Measurements from ENCODE around the gene GET4. TPM values are rescaled to one million over a fixed set of nuclear protein-coding genes. Genes with fewer than 3 reads are reported as not detected.

The GET4 gene
- total RNA-seq, 4 donors from 2014 or later, result 29.8 to 50.2 (median 38.3) TPM

- TF ChIP-seq CTCF (IDR thresholded peaks at IDR 0.05) (no peak), EP300 (IDR thresholded peaks at IDR 0.05) (no peak), POLR2A (IDR thresholded peaks at IDR 0.05) (no peak)
- Histone ChIP-seq H3K4me1 (peaks cover 0 to 52% (median 27%) of the 10 kb centered on the region in 4 donors), H3K9me3 (no peaks in the 10 kb centered on the region), H3K4me3 (no peak overlapping the region), H3K27ac (peak overlapping the region in 1 of 4 donors; percentile 41), H3K36me3 (peaks cover 0 to 12% (median 0%) of the 10 kb centered on the region in 3 donors), H3K27me3 (peaks cover 0 to 6% of the 10 kb centered on the region in 2 donors)
- peak in 1 of 2 donors; percentile 7 for DNase-seq (ENCODE audit: low spot score in 2 of 2)
- 82 to 85% methylated on average over 13 to 15 of the region's 21 CpGs for WGBS, 2 donors
Observed at GRCh38 chr7:918441-919113, 42.2 kb downstream of the GET4 start.

GRCh38 chr7:919114-919442, 42.7 kb downstream of the GET4 start:
- Histone ChIP-seq H3K36me3 (peaks cover 0 to 12% (median 0%) of the 10 kb centered on the region in 3 donors), H3K4me1 (peaks cover 0 to 52% (median 27%) of the 10 kb centered on the region in 4 donors), H3K9me3 (no peaks in the 10 kb centered on the region), H3K27ac (peak overlapping the region in 1 of 4 donors; percentile 41), H3K27me3 (peaks cover 0 to 6% of the 10 kb centered on the region in 2 donors), H3K4me3 (no peak overlapping the region)
- no peak for TF ChIP-seq CTCF (IDR thresholded peaks at IDR 0.05)
- DNase-seq (ENCODE audit: low spot score in 2 of 2), result peak in 1 of 2 donors; percentile 6
- 81% methylated on average over 9 to 10 of the region's 13 CpGs for WGBS, 2 donors

- Histone ChIP-seq H3K36me3 (peaks cover 0 to 12% (median 0%) of the 10 kb centered on the region in 3 donors), H3K4me3 (no peak overlapping the region), H3K27ac (peak overlapping the region in 2 of 4 donors; percentile 41 to 85), H3K27me3 (peaks cover 0 to 6% of the 10 kb centered on the region in 2 donors), H3K9me3 (no peaks in the 10 kb centered on the region), H3K4me1 (peaks cover 0 to 52% (median 28%) of the 10 kb centered on the region in 4 donors)
- no peak for TF ChIP-seq POLR2A (IDR thresholded peaks at IDR 0.05)
- TF ChIP-seq CTCF (IDR thresholded peaks at IDR 0.05), result no peak
- TF ChIP-seq EP300 (IDR thresholded peaks at IDR 0.05), result no peak
- peak in 1 of 2 donors; percentile 8 for DNase-seq (ENCODE audit: low spot score in 2 of 2)
- 73 to 75% methylated on average over 26 of the region's 26 CpGs for WGBS, 2 donors
Observed at GRCh38 chr7:919924-920341, 43.6 kb downstream of the GET4 start.

- peaks cover 0 to 6% of the 10 kb centered on the region in 2 donors for H3K27me3 ChIP-seq
- H3K4me1 ChIP-seq, result peaks cover 0 to 52% (median 32%) of the 10 kb centered on the region in 4 donors
- H3K36me3 ChIP-seq, result peaks cover 0 to 12% (median 0%) of the 10 kb centered on the region in 3 donors
- no peaks in the 10 kb centered on the region for H3K9me3 ChIP-seq
- peak in 1 of 2 donors; percentile 11 for DNase-seq (ENCODE audit: low spot score in 2 of 2)
- no peak overlapping the region for H3K4me3 ChIP-seq
- TF ChIP-seq POLR2A (IDR thresholded peaks at IDR 0.05) (no peak), CTCF (IDR thresholded peaks at IDR 0.05) (no peak), EP300 (IDR thresholded peaks at IDR 0.05) (no peak)
- peak overlapping the region in 2 of 4 donors; percentile 41 to 85 for H3K27ac ChIP-seq
- 66 to 84% methylated on average over 22 to 26 of the region's 40 CpGs for WGBS, 2 donors
Observed at GRCh38 chr7:920351-921070, 44.2 kb downstream of the GET4 start.

- Histone ChIP-seq H3K36me3 (peaks cover 0 to 12% (median 0%) of the 10 kb centered on the region in 3 donors), H3K9me3 (no peaks in the 10 kb centered on the region), H3K27me3 (peaks cover 0 to 6% of the 10 kb centered on the region in 2 donors), H3K4me1 (peaks cover 0 to 52% (median 35%) of the 10 kb centered on the region in 4 donors), H3K4me3 (no peak overlapping the region), H3K27ac (peak overlapping the region in 2 of 4 donors; percentile 85 to 87)
- TF ChIP-seq CTCF (IDR thresholded peaks at IDR 0.05), result no peak
- TF ChIP-seq POLR2A (IDR thresholded peaks at IDR 0.05), result no peak
- TF ChIP-seq EP300 (IDR thresholded peaks at IDR 0.05), result no peak
- DNase-seq (ENCODE audit: low spot score in 2 of 2), result no peak
- 91 to 96% methylated on average over 14 to 15 of the region's 15 CpGs for WGBS, 2 donors
Observed at GRCh38 chr7:921071-921461, 44.7 kb downstream of the GET4 start.
